Activated naive CD4-positive, alpha-beta T cell treated with anti-CD3 and anti-CD28 coated beads, Interleukin-2, amount 10 ng/mL, durations not matched to agents 5 hours and 36 hours (primary cell): ENCODE measurements around the gene DCN. TPM values are rescaled to one million over a fixed set of nuclear protein-coding genes. Genes with fewer than 3 reads are reported as not detected.

Experiments
- total RNA-seq, 2 experiments: library from RNA; stranded (reverse); gene quantifications; one replicate each; pipeline ENCODE4 v1.2.3, GENCODE V29; 2021

The DCN gene
- not detected for total RNA-seq

GRCh38 chr12:91182636-91183455, at the start of gene DCN:
Gene DCN, minus strand, starts transcription at chr12:91182817. Its CDS starts 4,265 bp downstream, at chr12:91178552.

GRCh38 chr12:91111366-91112325, 71.0 kb downstream of the DCN start, which contains the start of gene LUM:
Gene LUM, minus strand, starts transcription at chr12:91111494. Its CDS starts 2,515 bp downstream, at chr12:91108979.

Other genes with a start within 250 kb of the DCN start
- not detected for gene CCER1, start 227.6 kb downstream of the DCN start, total RNA-seq
- gene EPYC, start 177.8 kb downstream of the DCN start, total RNA-seq: not detected
- not detected for gene KERA, start 124.8 kb downstream of the DCN start, total RNA-seq
- gene LUM, start 71.3 kb downstream of the DCN start, total RNA-seq: not detected